GM19025 (cell line): ENCODE results near the gene SFI1.
A peak's percentile ranks its signal among the peaks of the same experiment; 100 is the strongest.

Source experiments
- ATAC-seq: cut with Tn5 transposase; IDR thresholded peaks from one replicate; pipeline ENCODE4 v1.9.1; 2021; ENCODE audit warnings: mild to moderate bottlenecking, low read depth, moderate library complexity; ENCODE audit not compliant: unreplicated experiment

SFI1 gene

DNA sequence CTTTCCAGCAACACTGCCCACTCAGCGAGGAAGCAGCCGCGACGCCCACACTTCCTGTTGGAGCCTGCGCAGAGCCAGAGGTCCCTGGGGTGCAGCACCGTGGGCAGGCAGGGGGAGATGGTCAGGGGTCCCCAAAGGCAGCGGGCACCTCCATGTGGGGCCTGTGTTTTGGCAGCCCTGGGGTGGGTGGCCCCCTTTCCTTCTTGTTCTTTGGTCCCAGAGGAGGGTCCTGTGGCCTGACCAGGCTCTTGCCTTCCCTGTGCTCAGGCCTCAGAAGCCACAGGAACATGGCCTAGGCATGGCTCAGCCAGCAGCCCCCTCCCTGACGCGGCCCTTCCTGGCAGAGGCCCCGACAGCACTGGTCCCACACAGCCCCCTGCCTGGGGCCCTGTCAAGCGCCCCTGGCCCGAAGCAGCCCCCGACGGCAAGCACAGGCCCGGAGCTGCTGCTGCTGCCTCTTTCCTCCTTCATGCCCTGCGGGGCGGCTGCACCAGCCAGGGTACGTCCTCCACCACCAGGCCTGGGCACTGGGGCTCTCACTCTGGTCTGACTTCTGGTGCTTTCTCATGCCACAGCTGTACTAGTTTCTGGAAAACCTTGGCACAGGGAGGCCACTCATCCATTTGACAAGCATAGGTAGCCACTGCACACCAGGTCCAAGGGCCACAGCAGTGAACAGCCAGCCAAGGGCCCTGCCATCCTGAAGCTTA, 118.6 kb downstream of the SFI1 start:
- ATAC-seq = no peak

DNA sequence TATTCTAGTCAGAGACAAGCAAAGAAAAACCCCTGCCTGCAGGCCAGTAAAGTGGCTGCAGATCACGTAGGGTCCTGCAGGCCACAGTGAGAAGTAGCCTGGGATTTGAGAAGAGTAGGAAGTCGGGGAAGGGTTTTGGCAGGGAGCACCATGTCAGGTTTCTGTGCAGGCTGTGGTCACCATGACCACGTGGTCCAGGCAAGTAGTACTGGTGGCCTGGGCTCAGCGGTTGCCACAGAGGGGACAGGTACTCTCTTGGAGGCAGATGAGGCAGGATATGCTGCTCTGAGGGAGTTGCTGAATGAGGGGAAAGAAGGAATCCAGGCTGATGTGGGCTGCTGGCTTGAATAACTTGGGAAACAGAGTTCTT, 119.1 kb downstream of the SFI1 start:
- no peak for ATAC-seq

DNA sequence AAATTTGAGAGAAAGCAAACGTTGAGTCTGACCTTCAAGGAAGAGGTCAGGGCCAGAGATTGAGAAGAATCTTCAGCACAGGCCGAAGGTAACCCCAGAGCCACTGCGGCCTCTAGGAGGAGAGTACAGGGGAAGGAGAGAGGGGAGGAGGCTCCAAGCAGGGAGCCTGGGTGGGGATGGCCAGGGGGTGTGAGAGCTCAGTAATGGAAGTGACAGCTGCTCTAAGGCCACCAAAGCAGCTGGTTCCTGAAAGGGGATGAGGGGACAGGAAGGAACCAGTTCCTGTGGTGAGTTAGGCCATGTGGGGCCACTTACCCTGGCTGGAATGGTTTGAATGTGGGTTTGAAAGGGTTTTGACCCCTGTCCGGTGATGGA, 119.6 kb downstream of the SFI1 start:
- peak; percentile 26 for ATAC-seq

DNA sequence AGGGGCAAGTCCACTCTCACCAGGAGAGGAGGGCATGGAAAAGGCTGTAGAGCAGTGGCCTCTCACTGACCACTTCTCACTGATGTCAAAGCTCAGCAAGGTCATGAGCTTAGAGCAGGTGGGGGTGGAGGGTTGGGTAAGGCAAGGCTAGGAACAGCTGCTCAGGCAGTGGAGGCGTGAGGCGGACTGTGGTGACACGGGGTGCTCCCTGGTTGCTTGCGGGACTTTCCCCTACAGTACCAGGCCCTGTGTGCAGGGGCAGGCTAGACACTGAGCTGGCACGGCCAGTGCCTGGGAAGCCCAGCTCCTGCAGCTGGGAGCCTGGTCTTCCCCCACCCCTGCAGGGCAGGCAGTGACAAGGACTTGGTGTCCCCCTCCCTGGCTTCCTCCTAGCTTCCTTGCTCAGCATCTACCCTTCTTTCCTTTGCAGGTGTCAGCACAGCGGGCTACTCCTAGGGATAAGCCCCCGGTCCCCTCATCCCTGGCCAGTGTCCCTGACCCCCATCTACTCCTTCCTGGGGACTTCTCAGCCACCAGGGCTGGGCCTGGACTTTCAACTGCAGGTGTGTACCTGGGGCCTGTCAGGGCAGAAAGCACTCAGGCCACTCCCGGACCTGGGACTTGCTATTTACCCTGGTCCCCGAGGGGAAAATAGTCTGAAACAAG, 120.1 kb downstream of the SFI1 start:
- ATAC-seq = peak; percentile 82

DNA sequence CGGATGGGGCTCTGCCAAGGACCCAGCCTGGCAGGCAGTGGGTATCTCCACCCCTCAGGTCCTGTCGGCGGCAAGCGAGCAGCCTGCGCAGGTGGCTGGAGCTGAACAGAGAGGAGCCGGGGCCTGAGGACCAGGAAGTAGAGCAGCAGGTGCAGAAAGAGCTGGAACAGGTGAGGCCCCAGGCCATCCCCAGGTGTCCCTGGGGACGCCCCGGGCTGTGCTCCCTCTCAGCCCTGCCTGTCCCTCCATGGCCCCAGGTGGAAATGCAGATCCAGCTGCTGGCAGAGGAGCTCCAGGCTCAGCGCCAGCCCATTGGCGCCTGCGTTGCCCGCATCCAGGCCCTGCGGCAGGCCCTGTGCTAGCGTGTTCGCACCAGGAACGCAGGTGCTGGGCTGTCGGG, 121.7 kb downstream of the SFI1 start:
- ATAC-seq = no peak

GRCh38 chr22:31618471-31619176, 122.3 kb downstream of the SFI1 start:
- ATAC-seq = no peak

GRCh38 chr22:31619611-31620300, 123.4 kb downstream of the SFI1 start:
- ATAC-seq = no peak

DNA sequence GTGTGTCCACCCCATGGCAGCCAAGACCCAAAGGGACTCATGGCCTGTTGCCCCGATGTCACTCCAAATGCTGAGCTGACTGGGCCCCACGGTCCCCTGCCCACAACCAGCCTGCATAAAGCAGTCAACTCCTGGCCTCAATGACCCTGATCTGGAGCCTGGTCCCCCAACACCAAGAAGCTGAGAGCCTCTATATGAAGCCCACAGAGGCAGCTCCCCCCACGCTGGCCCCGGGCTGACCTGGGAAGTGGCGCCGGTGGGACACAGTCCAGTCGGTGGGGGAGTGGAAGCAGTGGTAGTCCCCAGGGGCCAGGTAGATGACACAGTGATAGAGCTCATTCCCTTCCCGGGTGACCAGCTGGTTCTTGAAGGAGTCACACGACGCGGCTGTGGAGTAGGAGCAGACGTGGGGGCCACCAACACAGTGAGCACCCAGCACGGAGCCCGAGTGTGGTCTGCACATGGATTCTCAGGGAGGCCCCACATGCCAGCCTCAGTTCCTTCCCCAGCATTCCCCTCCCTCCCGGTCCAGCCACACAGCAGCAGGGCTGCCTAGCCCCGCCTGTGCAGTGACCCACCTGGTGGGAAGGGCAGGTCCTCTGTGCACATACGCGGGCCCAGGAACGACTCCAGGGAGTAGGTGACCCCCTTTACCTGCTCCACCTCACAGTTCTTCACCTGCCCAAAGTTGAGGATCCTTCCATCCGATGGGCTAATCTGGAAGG, 124.6 kb downstream of the SFI1 start:
- no peak for ATAC-seq

DNA sequence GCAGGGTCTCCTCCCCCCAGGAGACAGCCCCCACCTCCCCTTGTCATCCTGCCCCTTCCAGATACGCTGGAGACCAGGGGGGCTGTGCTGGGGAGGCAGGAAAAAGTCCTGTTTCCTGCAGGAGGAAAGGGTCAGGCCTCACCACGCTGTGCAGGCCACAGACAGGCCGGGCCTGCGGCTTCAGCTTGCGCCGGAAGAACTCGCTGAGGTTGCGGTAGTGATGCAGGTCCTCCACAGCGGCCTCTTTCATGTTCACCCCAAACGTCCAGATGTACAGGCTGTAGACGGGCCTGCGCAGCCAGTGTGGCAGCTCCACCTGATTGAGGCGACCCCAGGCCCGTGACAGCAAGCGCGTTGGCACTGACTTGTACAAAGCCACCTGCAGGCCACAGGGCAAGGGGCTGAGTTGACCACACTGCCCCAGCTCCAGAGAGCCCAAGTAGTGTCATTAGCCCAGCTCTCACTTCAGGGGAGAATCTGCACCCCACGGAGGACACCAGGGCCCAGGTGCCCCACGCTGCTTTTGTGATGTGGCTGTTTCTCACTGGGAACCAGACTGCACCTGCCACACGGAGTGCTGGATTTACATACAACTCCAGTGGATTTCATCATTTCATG, 125.3 kb downstream of the SFI1 start:
- ATAC-seq = no peak

DNA sequence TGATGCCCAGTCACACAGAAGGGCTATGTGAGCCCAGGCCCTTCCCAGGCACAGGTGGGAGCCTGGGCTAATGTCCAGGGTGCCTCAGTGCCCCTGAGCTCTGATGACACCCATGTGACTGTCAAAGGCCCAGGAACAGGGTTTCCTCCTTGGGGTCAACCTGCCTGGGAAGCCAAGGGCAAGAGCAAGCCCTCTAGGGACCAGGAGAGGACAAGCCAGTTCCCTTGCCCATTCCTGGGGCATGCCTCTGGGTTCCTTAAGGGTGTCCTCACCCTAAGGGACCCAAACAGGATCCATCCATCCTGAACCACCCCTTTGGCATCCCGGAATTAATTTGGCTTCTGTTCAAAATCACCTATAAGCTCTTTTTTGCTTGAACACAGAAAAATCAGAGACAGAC, 126.6 kb downstream of the SFI1 start:
- no peak for ATAC-seq

DNA sequence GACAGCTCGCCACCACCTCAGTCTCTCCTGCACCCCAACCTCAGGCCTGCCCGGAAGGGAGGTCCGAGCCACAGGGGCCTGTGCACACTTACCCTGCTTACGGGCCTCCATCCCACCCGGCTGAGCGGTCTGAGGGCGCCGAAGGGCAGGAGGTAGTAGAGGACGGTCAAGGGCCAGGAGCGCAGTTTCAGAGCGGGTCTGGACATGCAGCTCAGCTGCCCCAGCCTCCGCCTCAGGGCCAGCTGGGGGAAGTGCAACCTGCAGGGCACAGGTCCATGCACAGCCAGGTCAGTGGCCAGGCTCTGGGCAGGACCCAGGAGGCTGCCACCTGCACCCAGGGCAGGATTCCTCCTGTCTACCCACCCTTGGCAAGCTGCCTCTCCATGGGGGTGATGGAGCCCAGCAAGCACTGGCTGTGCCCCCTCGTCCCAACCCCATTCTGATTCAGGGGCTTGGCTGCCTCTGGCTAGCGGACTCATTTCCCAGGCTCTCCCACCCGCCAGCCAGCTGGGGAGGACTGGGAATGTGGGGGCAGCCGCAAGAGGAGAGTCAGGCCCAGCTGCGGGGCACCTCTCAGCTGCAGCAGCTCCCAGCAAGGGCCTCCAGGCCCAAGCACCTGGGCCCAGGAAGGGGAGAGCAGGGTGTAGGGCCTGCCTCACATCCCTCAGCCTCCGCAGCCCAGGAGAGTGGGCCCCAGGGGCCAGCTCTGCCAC, 127.4 kb downstream of the SFI1 start:
- ATAC-seq = no peak

GRCh38 chr22:31625257-31625640, 128.9 kb downstream of the SFI1 start:
- ATAC-seq = no peak

GRCh38 chr22:31625661-31626426, 129.5 kb downstream of the SFI1 start:
- ATAC-seq = no peak

- no peak for ATAC-seq
These were observed 130.3 kb downstream of the SFI1 start for GRCh38 chr22:31626427-31627150.

GRCh38 chr22:31627223-31627731, 130.9 kb downstream of the SFI1 start:
- no peak for ATAC-seq

DNA sequence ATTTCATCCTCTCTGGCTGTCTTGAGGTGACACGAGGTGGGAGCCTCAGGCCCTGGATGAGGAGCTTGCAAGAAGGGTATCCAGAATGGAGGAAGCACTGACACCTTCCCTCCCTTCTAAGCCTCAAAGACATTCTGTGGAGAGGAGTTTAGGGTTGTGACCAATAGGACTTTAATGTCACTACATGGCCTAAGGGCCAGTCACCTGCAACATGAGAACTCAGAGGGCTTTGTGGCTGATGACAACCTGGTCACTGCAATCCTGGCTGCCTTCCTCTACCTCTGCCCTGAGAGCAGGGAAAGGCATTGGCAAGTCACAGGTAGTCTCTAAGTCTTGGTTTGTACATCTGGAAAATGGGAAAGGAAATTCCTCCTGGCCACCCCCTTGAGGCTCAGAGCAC, 132.0 kb downstream of the SFI1 start:
- no peak for ATAC-seq

GRCh38 chr22:31628969-31629708, 132.8 kb downstream of the SFI1 start:
- no peak for ATAC-seq
